Measurements from ENCODE around the gene CYP24A1.

CYP24A1 gene

GRCh38 chr20:54167909-54168872, 5.6 kb downstream of the CYP24A1 start:
- Histone ChIP-seq H3K27me3 (ENCODE audit: insufficient read depth, low read depth) (no peaks in the 10 kb centered on the region), H3K79me2 (ENCODE audit: insufficient read depth, low read depth) (no peaks in the 10 kb centered on the region), H3K4me2 (no peak overlapping the region), H3K4me1 (ENCODE audit: low read depth, poor library complexity, severe bottlenecking) (no peaks in the 10 kb centered on the region), H2AFZ (ENCODE audit: low read depth) (no peak overlapping the region), H3K9ac (no peak overlapping the region), H4K20me1 (ENCODE audit: insufficient read depth) (no peaks in the 10 kb centered on the region), H3K4me3 (IDR thresholded peaks at IDR 0.05; ENCODE audit: insufficient read depth, low read depth, low read length) (no peak overlapping the region), H3K36me3 (ENCODE audit: insufficient read depth) (no peaks in the 10 kb centered on the region), H3K27ac (no peak overlapping the region)
- TF ChIP-seq, protein P1, sequence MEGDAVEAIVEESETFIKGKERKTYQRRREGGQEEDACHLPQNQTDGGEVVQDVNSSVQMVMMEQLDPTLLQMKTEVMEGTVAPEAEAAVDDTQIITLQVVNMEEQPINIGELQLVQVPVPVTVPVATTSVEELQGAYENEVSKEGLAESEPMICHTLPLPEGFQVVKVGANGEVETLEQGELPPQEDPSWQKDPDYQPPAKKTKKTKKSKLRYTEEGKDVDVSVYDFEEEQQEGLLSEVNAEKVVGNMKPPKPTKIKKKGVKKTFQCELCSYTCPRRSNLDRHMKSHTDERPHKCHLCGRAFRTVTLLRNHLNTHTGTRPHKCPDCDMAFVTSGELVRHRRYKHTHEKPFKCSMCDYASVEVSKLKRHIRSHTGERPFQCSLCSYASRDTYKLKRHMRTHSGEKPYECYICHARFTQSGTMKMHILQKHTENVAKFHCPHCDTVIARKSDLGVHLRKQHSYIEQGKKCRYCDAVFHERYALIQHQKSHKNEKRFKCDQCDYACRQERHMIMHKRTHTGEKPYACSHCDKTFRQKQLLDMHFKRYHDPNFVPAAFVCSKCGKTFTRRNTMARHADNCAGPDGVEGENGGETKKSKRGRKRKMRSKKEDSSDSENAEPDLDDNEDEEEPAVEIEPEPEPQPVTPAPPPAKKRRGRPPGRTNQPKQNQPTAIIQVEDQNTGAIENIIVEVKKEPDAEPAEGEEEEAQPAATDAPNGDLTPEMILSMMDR (conservative IDR thresholded peaks at IDR 0.05; ENCODE audit: low read depth, low read length), result no peak

DNA sequence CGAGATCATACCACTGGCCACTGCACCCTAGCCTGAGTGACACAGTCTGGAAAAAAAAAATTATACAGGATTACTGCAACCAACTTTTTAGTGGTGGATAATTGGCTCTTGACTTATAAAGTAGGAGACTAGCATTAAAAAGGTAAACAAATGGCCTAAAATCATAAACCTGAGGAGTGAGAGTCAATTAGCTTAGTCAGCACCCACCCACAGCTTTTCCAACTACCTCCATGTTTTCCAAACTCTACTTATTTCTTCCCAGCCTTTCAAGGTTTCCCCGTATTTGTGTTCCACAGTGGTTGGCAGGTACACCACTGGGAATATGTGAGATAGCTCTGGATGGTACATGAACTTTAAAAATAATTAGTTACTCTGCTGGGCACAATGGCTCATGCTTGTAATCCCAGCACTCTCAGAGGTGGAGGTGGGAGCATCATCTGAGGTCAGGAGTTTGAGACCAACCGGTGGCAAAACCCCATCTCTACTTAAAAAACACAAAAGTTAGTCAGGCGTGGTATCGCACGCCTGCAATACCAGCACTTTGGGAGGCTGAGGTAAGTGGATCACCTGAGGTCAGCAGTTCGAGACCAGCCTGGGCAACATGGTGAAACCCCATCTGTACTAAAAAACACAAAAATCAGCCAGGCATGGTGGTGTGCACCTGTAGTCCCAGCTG, 6.7 kb downstream of the CYP24A1 start:
- Histone ChIP-seq H3K4me3 (IDR thresholded peaks at IDR 0.05; ENCODE audit: insufficient read depth, low read depth, low read length) (no peak overlapping the region), H3K4me2 (no peak overlapping the region), H3K9ac (no peak overlapping the region), H3K79me2 (ENCODE audit: insufficient read depth, low read depth) (no peaks in the 10 kb centered on the region), H2AFZ (ENCODE audit: low read depth) (no peak overlapping the region), H3K27me3 (ENCODE audit: insufficient read depth, low read depth) (no peaks in the 10 kb centered on the region), H3K36me3 (ENCODE audit: insufficient read depth) (no peaks in the 10 kb centered on the region), H3K4me1 (ENCODE audit: low read depth, poor library complexity, severe bottlenecking) (no peaks in the 10 kb centered on the region), H4K20me1 (ENCODE audit: insufficient read depth) (no peaks in the 10 kb centered on the region), H3K27ac (no peak overlapping the region)
- TF ChIP-seq, protein P1 (conservative IDR thresholded peaks at IDR 0.05; ENCODE audit: low read depth, low read length), result no peak

GRCh38 chr20:54165803-54166202, 8.0 kb downstream of the CYP24A1 start:
- Histone ChIP-seq H3K4me3 (IDR thresholded peaks at IDR 0.05; ENCODE audit: insufficient read depth, low read depth, low read length) (no peak overlapping the region), H3K27ac (no peak overlapping the region), H3K79me2 (ENCODE audit: insufficient read depth, low read depth) (no peaks in the 10 kb centered on the region), H4K20me1 (ENCODE audit: insufficient read depth) (no peaks in the 10 kb centered on the region), H3K27me3 (ENCODE audit: insufficient read depth, low read depth) (no peaks in the 10 kb centered on the region), H3K4me1 (ENCODE audit: low read depth, poor library complexity, severe bottlenecking) (no peaks in the 10 kb centered on the region), H3K4me2 (no peak overlapping the region), H3K9ac (no peak overlapping the region), H2AFZ (ENCODE audit: low read depth) (no peak overlapping the region), H3K36me3 (ENCODE audit: insufficient read depth) (no peaks in the 10 kb centered on the region)
- TF ChIP-seq, protein P1 (conservative IDR thresholded peaks at IDR 0.05; ENCODE audit: low read depth, low read length), result no peak

DNA sequence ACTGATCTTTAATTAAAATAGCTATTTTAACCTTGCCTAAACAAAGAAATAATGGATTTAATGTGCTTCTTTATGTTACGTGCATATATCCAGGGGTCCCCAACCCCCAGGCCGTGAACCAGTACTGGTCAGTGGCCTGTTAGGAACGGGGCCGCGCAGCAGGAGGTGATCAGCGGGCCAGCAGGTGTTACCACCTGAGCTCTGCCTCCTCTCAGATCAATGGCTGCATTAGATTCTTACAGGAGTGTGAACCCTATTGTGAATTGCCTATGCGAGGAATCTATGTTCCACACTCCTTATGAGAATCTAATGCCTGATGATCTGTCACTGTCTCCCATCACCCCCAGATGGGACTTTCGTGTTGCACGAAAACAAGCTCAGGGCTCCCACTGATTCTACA, 8.8 kb downstream of the CYP24A1 start:
- Histone ChIP-seq H3K79me2 (ENCODE audit: insufficient read depth, low read depth) (no peaks in the 10 kb centered on the region), H3K27ac (no peak overlapping the region), H3K36me3 (ENCODE audit: insufficient read depth) (no peaks in the 10 kb centered on the region), H3K27me3 (ENCODE audit: insufficient read depth, low read depth) (no peaks in the 10 kb centered on the region), H3K9ac (no peak overlapping the region), H3K4me1 (ENCODE audit: low read depth, poor library complexity, severe bottlenecking) (no peaks in the 10 kb centered on the region), H4K20me1 (ENCODE audit: insufficient read depth) (no peaks in the 10 kb centered on the region), H3K4me2 (no peak overlapping the region), H3K4me3 (IDR thresholded peaks at IDR 0.05; ENCODE audit: insufficient read depth, low read depth, low read length) (no peak overlapping the region), H2AFZ (ENCODE audit: low read depth) (no peak overlapping the region)
- TF ChIP-seq, protein P1 (conservative IDR thresholded peaks at IDR 0.05; ENCODE audit: low read depth, low read length), result no peak

All from KMS-11 (cell line).